GM19238 (cell line): Measurements from ENCODE around the gene ZDHHC1.
"Not testable (repeated sequence)": the region's sequence is repeated elsewhere in the genome, so short reads cannot be mapped to it uniquely, and the experiment has no call there.

Experiments used
- DNase-seq: peaks from one replicate; pipeline ENCODE4 v3.0.0; 2011; ENCODE audit warnings: low spot score; ENCODE audit not compliant: insufficient read length

Gene ZDHHC1

DNA sequence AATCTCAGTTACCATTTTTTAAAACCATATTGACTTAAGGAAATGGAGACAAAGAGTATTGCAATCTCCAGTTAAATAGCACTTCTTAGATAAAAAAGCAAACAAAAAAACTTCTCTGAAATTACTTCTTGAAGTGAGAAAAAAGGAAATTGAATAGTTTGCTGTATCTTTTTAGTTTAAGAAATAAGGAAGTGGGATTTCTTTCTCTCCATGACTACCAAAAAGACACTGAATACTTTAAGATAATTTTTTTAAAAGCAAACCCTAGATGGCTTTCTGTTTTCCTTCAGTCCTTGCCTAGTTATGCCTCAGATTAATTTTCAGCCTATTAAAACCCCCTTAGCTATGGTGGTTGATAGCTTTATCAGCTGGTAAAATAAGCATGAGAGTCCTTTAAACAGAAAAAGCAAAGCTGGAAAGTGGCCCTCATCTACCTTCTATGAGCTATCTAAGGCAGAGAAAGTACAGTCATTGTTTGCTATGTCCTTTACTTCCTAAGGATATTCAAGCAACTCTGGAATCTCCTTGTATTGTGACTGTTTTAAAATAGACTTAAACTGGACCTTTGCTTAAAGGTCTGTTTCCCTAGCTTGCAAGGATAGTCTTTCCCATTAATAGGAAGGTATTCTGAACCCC lies 51.6 kb downstream of the ZDHHC1 start:
- no peak for DNase-seq

- no peak for DNase-seq
Observed at GRCh38 chr16:67361038-67361437, 55.2 kb downstream of the ZDHHC1 start.

- DNase-seq: not testable (repeated sequence)
Observed at GRCh38 chr16:67359540-67360269, 56.6 kb downstream of the ZDHHC1 start.

- DNase-seq: no peak
Observed at GRCh38 chr16:67357561-67357960, 58.7 kb downstream of the ZDHHC1 start.

- no peak for DNase-seq
Observed at GRCh38 chr16:67356396-67356795, 59.9 kb downstream of the ZDHHC1 start.

DNA sequence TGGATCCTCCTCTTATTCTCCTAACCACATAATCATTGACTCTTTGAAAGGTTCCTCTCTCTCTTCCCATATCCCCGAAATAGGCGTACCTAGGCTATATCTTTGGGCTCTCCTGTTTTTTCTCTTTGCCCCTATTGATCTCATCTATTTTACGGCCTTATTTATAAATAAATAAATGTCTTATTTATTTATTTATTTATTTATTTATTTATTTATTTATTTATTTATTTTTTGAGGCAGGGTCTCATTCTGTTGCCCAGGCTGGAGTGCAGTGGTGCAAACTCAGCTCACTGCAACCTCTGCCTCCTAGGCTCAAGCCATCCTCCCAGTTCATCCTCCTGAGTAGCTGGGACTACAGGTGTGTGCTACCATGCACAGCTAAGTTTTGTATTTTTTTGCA lies 63.8 kb downstream of the ZDHHC1 start:
- not testable (repeated sequence) for DNase-seq

GRCh38 chr16:67350324-67350723 lies 66.0 kb downstream of the ZDHHC1 start:
- DNase-seq: no peak

DNA sequence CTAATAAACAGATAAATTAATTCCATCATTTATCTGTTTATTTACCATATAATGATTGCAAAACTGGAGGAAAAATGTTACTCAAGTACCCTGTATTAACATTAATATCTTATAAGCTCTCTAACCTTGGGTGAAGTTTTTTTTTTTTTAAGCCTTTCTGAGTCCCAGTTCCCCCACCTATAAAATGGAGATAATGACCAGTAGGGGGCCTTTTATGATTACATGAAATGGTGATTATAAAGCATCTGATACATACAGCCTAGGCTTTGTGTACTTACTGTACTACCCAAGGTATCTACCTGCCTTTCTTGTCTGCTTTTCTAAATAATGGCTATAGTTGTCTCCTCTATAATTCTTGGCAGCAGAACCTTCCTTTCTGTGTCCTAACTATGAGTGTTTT lies 67.1 kb downstream of the ZDHHC1 start:
- no peak for DNase-seq

DNA sequence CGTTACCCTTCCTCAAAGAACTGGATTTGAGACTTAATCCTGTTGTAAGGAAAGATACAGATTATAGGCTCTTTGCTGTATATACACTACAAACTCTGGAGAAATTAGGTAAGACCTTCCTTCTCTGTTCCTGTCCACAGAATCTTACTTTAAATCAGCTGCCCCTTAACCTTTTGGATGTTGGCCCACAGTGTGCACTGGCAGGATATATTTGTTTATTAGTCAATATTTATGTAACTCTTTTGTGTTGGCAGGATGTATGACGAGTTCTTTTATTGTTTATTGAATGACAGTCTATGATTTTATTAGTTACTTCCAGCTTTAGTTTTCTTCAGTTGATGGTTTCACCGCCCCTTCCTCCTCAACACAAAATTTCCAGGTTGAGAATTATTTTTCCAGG lies 69.9 kb downstream of the ZDHHC1 start:
- DNase-seq: no peak

GRCh38 chr16:67345401-67345800 lies 70.9 kb downstream of the ZDHHC1 start:
- no peak for DNase-seq
